GM23338 (cell line): ENCODE measurements around the gene ZNF665. TPM values are rescaled to one million over a fixed set of nuclear protein-coding genes. Genes with fewer than 3 reads are reported as not detected.

Experiments used
- ATAC-seq: fragments of 200-7000 bp; cut with Tn5 transposase; 3 replicates; pipeline ENCODE4 v1.9.1; 2020
- DNase-seq: peaks from one replicate; pipeline ENCODE4 v3.0.0-alpha.2; 2015; ENCODE audit warnings: low spot score
- H2AFZ ChIP-seq: fragments of 200-600 bp; sonication (generic); 2 replicates; pipeline ENCODE4 v1.8.0; 2016; ENCODE audit warnings: antibody characterized with exemption, mild to moderate bottlenecking, moderate library complexity
- H3F3A ChIP-seq: fragments of 200-600 bp; sonication (generic); replicated peaks from 2 replicates; pipeline ENCODE4 v1.8.0; 2017; ENCODE audit warnings: antibody characterized with exemption, mixed run types, low read depth
- H3K27ac ChIP-seq: fragments of 200-600 bp; sonication (generic); 2 replicates; pipeline ENCODE4 v1.6.1; 2016; ENCODE audit warnings: low read depth
- H3K27me3 ChIP-seq: fragments of 200-600 bp; sonication (generic); 2 replicates; pipeline ENCODE4 v1.8.0; 2016; ENCODE audit warnings: mild to moderate bottlenecking, mixed run types, moderate library complexity; ENCODE audit not compliant: insufficient read depth
- H3K36me3 ChIP-seq: fragments of 200-600 bp; sonication (generic); 2 replicates; pipeline ENCODE4 v1.8.0; 2016; ENCODE audit warnings: mild to moderate bottlenecking; ENCODE audit not compliant: insufficient read depth
- H3K4me1 ChIP-seq: fragments of 200-600 bp; sonication (generic); 2 replicates; pipeline ENCODE4 v1.8.0; 2016; ENCODE audit warnings: mild to moderate bottlenecking, moderate library complexity; ENCODE audit not compliant: insufficient read depth
- H3K4me2 ChIP-seq: fragments of 200-600 bp; sonication (generic); 2 replicates; pipeline ENCODE4 v1.7.1; 2017; ENCODE audit warnings: mixed run types
- H3K4me3 ChIP-seq: fragments of 200-600 bp; sonication (generic); 2 replicates; pipeline ENCODE4 v1.6.1; 2016; ENCODE audit warnings: mixed run types
- H3K79me2 ChIP-seq: fragments of 200-600 bp; sonication (generic); replicated peaks from 2 replicates; pipeline ENCODE4 v1.8.0; 2017; ENCODE audit warnings: mild to moderate bottlenecking; ENCODE audit not compliant: insufficient read depth
- H3K9me2 ChIP-seq: fragments of 200-600 bp; sonication (generic); 2 replicates; pipeline ENCODE4 v1.8.0; 2017; ENCODE audit not compliant: insufficient read depth
- H4K20me1 ChIP-seq: fragments of 200-600 bp; sonication (generic); replicated peaks from 2 replicates; pipeline ENCODE4 v1.8.0; 2017; ENCODE audit warnings: mild to moderate bottlenecking; ENCODE audit not compliant: insufficient read depth
- H3K27ac Mint-ChIP-seq: 2 replicates; pipeline ENCODE4 v1.8.0; 2020; ENCODE audit warnings: inconsistent platforms, mild to moderate bottlenecking, moderate library complexity, mixed read lengths
- H3K27me3 Mint-ChIP-seq: 3 replicates; pipeline ENCODE4 v1.8.0; 2022; ENCODE audit warnings: low read depth, mild to moderate bottlenecking, moderate library complexity, mixed read lengths, inconsistent platforms; ENCODE audit not compliant: insufficient read depth, poor library complexity
- H3K36me3 Mint-ChIP-seq: 3 replicates; pipeline ENCODE4 v1.8.0; 2021; ENCODE audit warnings: low read depth, mild to moderate bottlenecking, inconsistent platforms, moderate library complexity, mixed read lengths
- H3K4me1 Mint-ChIP-seq: 3 replicates; pipeline ENCODE4 v1.8.0; 2020; ENCODE audit warnings: mild to moderate bottlenecking, inconsistent platforms, mixed read lengths
- H3K4me3 Mint-ChIP-seq: 3 replicates; pipeline ENCODE4 v1.8.0; 2021; ENCODE audit warnings: moderate library complexity, mild to moderate bottlenecking, inconsistent platforms, mixed read lengths
- H3K9me3 Mint-ChIP-seq: 3 replicates; pipeline ENCODE4 v1.8.0; 2020; ENCODE audit warnings: moderate library complexity, mild to moderate bottlenecking, inconsistent platforms, mixed read lengths
- CREB1 ChIP-seq: fragments of 250-450 bp; sonication (Bioruptor Pico); IDR thresholded peaks from 2 replicates; pipeline ENCODE4 v1.5.0; 2020; ENCODE audit warnings: low read depth, mild to moderate bottlenecking, moderate library complexity
- ETS1 ChIP-seq: IDR thresholded peaks from 2 replicates; pipeline ENCODE4 v1.6.1; 2016; ENCODE audit warnings: antibody characterized with exemption
- POLR2AphosphoS5 ChIP-seq: IDR thresholded peaks from 2 replicates; pipeline ENCODE4 v1.6.1; 2016; ENCODE audit warnings: antibody characterized with exemption, low read depth
- STAT1 ChIP-seq: IDR thresholded peaks from one replicate; pipeline ENCODE4 v1.6.1; 2016; ENCODE audit warnings: antibody characterized with exemption; ENCODE audit not compliant: unreplicated experiment
- ZNF462 ChIP-seq: fragments of 250-450 bp; sonication (Bioruptor Pico); IDR thresholded peaks from 2 replicates; pipeline ENCODE4 v1.5.0; 2020; ENCODE audit warnings: mild to moderate bottlenecking, moderate library complexity
- polyA plus RNA-seq: library from polyadenylated mRNA; unstranded; fragments of >200 nt; fragmentation: Nextera tagmentation; extraction: Ambion mirVana; gene quantifications from 2 replicates; pipeline ENCODE4 v1.2.1, GENCODE V29; 2016
- total RNA-seq: library from RNA; depleted of rRNA; stranded (reverse); fragments of >200 nt; shearing (Covaris generic); gene quantifications from 2 replicates; pipeline ENCODE4 v1.2.3, GENCODE V29; 2014
- TF ChIP-seq, protein P1 (sequence below): IDR thresholded peaks from one replicate; pipeline ENCODE4 v1.6.1; 2018; ENCODE audit warnings: antibody characterized with exemption; ENCODE audit not compliant: unreplicated experiment

Gene ZNF665
- total and polyA plus RNA-seq, 2 experiments from 2014 or later = 3.1 to 3.5 TPM

GRCh38 chr19:53182202-53182601, 11.0 kb downstream of the ZNF665 start (continued):
- TF ChIP-seq ZNF462 = no peak
- no peak for TF ChIP-seq CREB1 (CRISPR knock-in tag)
- no peak for TF ChIP-seq ETS1
- no peak for TF ChIP-seq POLR2AphosphoS5

DNA sequence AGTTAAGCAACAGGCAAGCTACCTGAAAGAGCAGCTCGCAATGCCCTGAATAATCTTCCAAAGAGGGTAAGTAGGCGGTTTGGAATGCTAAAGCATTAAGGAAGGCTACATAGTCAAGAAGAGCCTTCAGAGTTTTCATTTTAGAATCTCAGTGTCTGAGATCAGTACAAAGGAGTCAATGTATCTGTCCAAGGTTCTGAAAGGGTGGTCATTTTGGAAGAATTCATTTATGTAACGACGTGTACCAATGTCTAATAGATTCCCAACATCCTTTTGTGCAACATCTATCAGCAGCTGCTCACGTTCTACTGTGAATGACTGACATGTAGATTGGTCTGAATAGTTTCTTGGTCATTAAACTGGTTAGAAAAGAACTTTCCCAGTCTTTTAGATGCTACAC, 15.2 kb downstream of the ZNF665 start:
- Mint-ChIP-seq H3K36me3 (peaks cover 59% of the 10 kb centered on the region), H3K4me3 (no peak overlapping the region)

More for the DNA sequence above, 15.2 kb downstream of the ZNF665 start:
- no peaks in the 10 kb centered on the region for H3K4me1 Mint-ChIP-seq
- H3K27me3 Mint-ChIP-seq = peaks cover 8% of the 10 kb centered on the region
- no peak for ATAC-seq
- H2AFZ ChIP-seq = no peak overlapping the region
- H3K9me2 ChIP-seq = no peaks in the 10 kb centered on the region
- TF ChIP-seq STAT1 = no peak
- TF ChIP-seq ETS1 = no peak
- TF ChIP-seq, protein P1, sequence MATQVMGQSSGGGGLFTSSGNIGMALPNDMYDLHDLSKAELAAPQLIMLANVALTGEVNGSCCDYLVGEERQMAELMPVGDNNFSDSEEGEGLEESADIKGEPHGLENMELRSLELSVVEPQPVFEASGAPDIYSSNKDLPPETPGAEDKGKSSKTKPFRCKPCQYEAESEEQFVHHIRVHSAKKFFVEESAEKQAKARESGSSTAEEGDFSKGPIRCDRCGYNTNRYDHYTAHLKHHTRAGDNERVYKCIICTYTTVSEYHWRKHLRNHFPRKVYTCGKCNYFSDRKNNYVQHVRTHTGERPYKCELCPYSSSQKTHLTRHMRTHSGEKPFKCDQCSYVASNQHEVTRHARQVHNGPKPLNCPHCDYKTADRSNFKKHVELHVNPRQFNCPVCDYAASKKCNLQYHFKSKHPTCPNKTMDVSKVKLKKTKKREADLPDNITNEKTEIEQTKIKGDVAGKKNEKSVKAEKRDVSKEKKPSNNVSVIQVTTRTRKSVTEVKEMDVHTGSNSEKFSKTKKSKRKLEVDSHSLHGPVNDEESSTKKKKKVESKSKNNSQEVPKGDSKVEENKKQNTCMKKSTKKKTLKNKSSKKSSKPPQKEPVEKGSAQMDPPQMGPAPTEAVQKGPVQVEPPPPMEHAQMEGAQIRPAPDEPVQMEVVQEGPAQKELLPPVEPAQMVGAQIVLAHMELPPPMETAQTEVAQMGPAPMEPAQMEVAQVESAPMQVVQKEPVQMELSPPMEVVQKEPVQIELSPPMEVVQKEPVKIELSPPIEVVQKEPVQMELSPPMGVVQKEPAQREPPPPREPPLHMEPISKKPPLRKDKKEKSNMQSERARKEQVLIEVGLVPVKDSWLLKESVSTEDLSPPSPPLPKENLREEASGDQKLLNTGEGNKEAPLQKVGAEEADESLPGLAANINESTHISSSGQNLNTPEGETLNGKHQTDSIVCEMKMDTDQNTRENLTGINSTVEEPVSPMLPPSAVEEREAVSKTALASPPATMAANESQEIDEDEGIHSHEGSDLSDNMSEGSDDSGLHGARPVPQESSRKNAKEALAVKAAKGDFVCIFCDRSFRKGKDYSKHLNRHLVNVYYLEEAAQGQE = peak; percentile 63
- H3K36me3 ChIP-seq = no peaks in the 10 kb centered on the region; the same call in 1 of the 2 replicates
- DNase-seq = peak; percentile 22
- H3F3A ChIP-seq = no peaks in the 10 kb centered on the region
- H4K20me1 ChIP-seq = no peaks in the 10 kb centered on the region
- no peaks in the 10 kb centered on the region for H3K27me3 ChIP-seq
- peaks cover 29% of the 10 kb centered on the region for H3K9me3 Mint-ChIP-seq
- H3K4me1 ChIP-seq = no peaks in the 10 kb centered on the region
- no peak overlapping the region for H3K27ac Mint-ChIP-seq
- H3K4me3 ChIP-seq = no peak overlapping the region
- no peak overlapping the region for H3K27ac ChIP-seq
- H3K79me2 ChIP-seq = no peaks in the 10 kb centered on the region
- H3K4me2 ChIP-seq = no peak overlapping the region
